A673 (cell line): ENCODE data around the gene ISL2. TPM values are rescaled to one million over a fixed set of nuclear protein-coding genes. Genes with fewer than 3 reads are reported as not detected.
A peak's percentile ranks its signal among the peaks of the same experiment; 100 is the strongest.

Experiments used
- BruUV-seq: library from RNA; stranded (reverse); fragments of 400-500 nt; replicated peaks from 2 replicates; lab custom pipeline; 2021; lab: Mats Ljungman, UMichigan
- CTCF ChIA-PET: fragments of 300-600 bp; sonication (Branson Sonifier 250); formaldehyde crosslinking; loops from one replicate; lab custom pipeline; 2022; ENCODE audit warnings: antibody characterized with exemption; lab: Charles Lee
- POLR2A ChIA-PET: fragments of 300-600 bp; sonication (Branson Sonifier 250); formaldehyde crosslinking; loops from one replicate; lab custom pipeline; 2022; ENCODE audit warnings: antibody characterized with exemption; ENCODE audit not compliant: low non-redundant PET; lab: Charles Lee
- DNase-seq: peaks from one replicate; pipeline ENCODE4 v3.0.0-alpha.2; 2015; ENCODE audit warnings: low spot score
- H3K27ac ChIP-seq: fragments of 200-600 bp; sonication (generic); 2 replicates; pipeline ENCODE4 v1.5.1; 2016; ENCODE audit warnings: mixed run types, low read depth, mild to moderate bottlenecking, mixed read lengths, antibody characterized with exemption, low read length; ENCODE audit not compliant: poor library complexity, severe bottlenecking
- H3K27me3 ChIP-seq: fragments of 200-600 bp; sonication (generic); replicated peaks from 2 replicates; pipeline ENCODE4 v1.6.1; 2017; ENCODE audit warnings: mixed run types, low read depth, mild to moderate bottlenecking, mixed read lengths, antibody characterized with exemption, low read length; ENCODE audit not compliant: insufficient read depth, poor library complexity
- H3K36me3 ChIP-seq: fragments of 200-600 bp; sonication (generic); 2 replicates; pipeline ENCODE4 v1.6.1; 2016; ENCODE audit warnings: mixed run types, mild to moderate bottlenecking, mixed read lengths, antibody characterized with exemption, low read length; ENCODE audit not compliant: insufficient read depth, poor library complexity, severe bottlenecking
- H3K4me1 ChIP-seq: fragments of 200-600 bp; sonication (generic); 2 replicates; pipeline ENCODE4 v1.6.1; 2017; ENCODE audit warnings: mixed run types, mild to moderate bottlenecking, mixed read lengths, antibody characterized with exemption, low read length; ENCODE audit not compliant: insufficient read depth, poor library complexity, severe bottlenecking
- H3K4me3 ChIP-seq: fragments of 200-600 bp; sonication (generic); 2 replicates; pipeline ENCODE4 v1.5.1; 2016; ENCODE audit warnings: low read depth, mixed run types, mild to moderate bottlenecking, mixed read lengths, low read length; ENCODE audit not compliant: poor library complexity, severe bottlenecking
- H3K9me3 ChIP-seq: fragments of 200-600 bp; sonication (generic); 2 replicates; pipeline ENCODE4 v1.6.1; 2016; ENCODE audit warnings: mixed run types, low read depth, mild to moderate bottlenecking, mixed read lengths, antibody characterized with exemption, low read length; ENCODE audit not compliant: poor library complexity, severe bottlenecking
- EZH2 ChIP-seq: fragments of 200-600 bp; sonication (generic); IDR thresholded peaks from 2 replicates; pipeline ENCODE4 v1.6.1; 2017; ENCODE audit warnings: borderline replicate concordance, low read depth, mild to moderate bottlenecking, mixed read lengths, antibody characterized with exemption, low read length; ENCODE audit not compliant: poor library complexity, severe bottlenecking
- intact Hi-C: fragments of 100-400 bp; cut with micrococcal nuclease; formaldehyde crosslinking; loops from one replicate; pipeline ENCODE4 v1.10.0; 2022; ENCODE audit not compliant: unreplicated experiment
- total RNA-seq: library from RNA; stranded (reverse); gene quantifications from 2 replicates; pipeline ENCODE4 v1.2.3, GENCODE V29; 2021
- TF ChIP-seq, protein P1 (sequence below): fragments of 300-800, 200-600 bp; sonication (generic); conservative IDR thresholded peaks from 2 replicates; pipeline ENCODE4 v1.5.1; 2017; ENCODE audit warnings: low read depth, mild to moderate bottlenecking, antibody characterized with exemption, low read length, moderate library complexity, mixed read lengths

Gene ISL2
- total RNA-seq, 1 experiment from 2014 or later = 3.8 TPM

DNA sequence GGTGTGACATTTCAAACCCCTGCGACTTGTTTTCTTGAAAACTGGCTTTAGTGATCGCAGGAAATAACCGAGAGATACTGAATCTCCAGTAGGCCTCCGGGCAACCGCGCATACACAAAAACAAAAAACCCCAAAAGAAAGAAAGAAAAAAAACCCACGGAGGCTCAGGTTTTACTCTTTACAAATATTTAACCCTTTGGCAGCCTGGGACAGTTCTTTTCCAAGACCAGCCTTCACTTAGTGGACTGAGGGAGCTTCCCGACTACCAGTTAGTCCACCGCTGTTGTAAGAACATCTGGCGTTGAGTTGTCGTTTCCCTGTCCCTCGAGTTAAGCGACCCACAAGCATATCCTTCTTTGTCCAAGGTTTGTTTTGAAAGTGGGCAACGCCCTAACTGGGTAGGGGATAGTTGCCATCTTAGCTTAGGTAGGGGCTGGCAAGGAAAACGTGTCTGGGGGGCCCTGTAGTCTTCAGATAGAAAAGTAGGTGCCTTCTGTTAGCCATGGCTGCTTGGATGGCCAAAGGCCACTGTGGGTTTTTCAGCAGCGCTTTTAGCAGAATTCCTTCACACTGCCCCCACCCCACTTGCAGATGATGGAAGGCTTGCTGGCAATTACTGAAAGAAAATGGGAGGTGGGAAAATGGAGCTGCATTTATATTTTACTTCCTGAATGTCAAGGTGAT is 6.9 kb downstream of the ISL2 start:
- Histone ChIP-seq H3K36me3 (no peaks in the 10 kb centered on the region), H3K4me1 (peaks cover 34% of the 10 kb centered on the region), H3K9me3 (no peaks in the 10 kb centered on the region), H3K4me3 (no peak overlapping the region), H3K27ac (no peak overlapping the region), H3K27me3 (peaks cover 100% of the 10 kb centered on the region)
- BruUV-seq = no TSS peak
- DNase-seq = no peak
- ChIA-PET POLR2A (no interaction called here), CTCF (no interaction called here)
- TF ChIP-seq, protein P1, sequence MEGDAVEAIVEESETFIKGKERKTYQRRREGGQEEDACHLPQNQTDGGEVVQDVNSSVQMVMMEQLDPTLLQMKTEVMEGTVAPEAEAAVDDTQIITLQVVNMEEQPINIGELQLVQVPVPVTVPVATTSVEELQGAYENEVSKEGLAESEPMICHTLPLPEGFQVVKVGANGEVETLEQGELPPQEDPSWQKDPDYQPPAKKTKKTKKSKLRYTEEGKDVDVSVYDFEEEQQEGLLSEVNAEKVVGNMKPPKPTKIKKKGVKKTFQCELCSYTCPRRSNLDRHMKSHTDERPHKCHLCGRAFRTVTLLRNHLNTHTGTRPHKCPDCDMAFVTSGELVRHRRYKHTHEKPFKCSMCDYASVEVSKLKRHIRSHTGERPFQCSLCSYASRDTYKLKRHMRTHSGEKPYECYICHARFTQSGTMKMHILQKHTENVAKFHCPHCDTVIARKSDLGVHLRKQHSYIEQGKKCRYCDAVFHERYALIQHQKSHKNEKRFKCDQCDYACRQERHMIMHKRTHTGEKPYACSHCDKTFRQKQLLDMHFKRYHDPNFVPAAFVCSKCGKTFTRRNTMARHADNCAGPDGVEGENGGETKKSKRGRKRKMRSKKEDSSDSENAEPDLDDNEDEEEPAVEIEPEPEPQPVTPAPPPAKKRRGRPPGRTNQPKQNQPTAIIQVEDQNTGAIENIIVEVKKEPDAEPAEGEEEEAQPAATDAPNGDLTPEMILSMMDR = no peak
- no peak for TF ChIP-seq EZH2
- intact Hi-C loops = no loop called here

DNA sequence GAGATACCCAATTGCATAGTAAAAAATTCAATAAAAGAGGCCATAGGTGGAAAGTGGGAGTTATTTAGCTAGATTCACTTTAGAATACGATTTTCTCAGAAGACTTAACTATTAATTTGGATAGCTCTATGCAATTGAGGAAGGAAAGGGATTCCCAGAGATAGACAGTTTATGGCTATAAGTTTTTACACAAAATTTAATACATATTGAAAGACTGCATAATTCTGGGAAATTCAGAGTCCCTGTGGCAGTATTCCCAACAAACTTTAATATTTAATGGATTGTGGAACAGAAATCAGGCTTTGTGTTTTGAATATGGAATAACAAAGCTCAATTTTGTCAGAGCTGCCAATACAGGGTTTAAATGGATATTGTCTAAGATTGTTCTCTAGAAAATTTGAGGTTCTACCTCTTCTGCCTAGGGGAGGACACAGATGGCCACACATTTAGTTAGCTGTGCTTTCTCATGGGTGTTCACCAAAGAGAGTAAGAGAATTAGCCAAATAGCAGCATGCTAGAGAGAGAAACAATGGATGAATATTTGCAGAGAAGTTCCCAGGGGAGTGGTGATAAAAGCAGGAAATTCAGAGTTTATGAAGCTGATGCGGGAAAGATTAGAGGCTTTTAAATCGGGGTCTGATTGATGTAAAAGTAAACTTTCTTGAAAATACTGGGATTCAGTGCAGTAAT is 8.5 kb downstream of the ISL2 start:
- peaks cover 86% of the 10 kb centered on the region for H3K27me3 ChIP-seq
- TF ChIP-seq EZH2 = peak; percentile 37
- TF ChIP-seq, protein P1 = no peak
- H3K27ac ChIP-seq = no peak overlapping the region
- CTCF ChIA-PET = no interaction called here
- H3K4me1 ChIP-seq = peaks cover 33% of the 10 kb centered on the region
- no peaks in the 10 kb centered on the region for H3K36me3 ChIP-seq
- no peak for DNase-seq
- intact Hi-C loops = no loop called here
- H3K9me3 ChIP-seq = no peaks in the 10 kb centered on the region
- POLR2A ChIA-PET = no interaction called here
- BruUV-seq = no TSS peak
- H3K4me3 ChIP-seq = no peak overlapping the region

DNA sequence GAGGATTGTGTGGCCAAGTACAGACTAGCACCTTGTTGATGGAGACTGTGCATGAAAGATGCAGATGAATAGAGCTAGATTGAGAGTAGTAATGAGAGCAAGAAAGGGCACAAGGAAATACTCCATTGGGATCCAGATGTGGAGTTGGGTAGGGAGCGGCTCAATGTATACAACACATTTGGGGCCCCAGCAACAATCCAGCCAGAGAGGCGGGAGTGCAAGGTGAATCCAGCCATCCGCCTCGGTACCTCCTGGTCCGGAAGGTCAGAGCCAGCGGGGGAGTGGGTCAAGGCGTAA is 9.0 kb downstream of the ISL2 start:
- POLR2A ChIA-PET = no interaction called here
- Histone ChIP-seq H3K36me3 (no peaks in the 10 kb centered on the region), H3K27me3 (peaks cover 81% of the 10 kb centered on the region), H3K9me3 (no peaks in the 10 kb centered on the region), H3K27ac (no peak overlapping the region), H3K4me1 (peaks cover 29% of the 10 kb centered on the region), H3K4me3 (peak overlapping the region; percentile 47)
- CTCF ChIA-PET = no interaction called here
- intact Hi-C loops = no loop called here
- DNase-seq = no peak
- TF ChIP-seq, protein P1 = no peak
- no peak for TF ChIP-seq EZH2
- no TSS peak for BruUV-seq
